Caco-2 (cell line): Measurements from ENCODE around the gene IL1RAP. TPM values are rescaled to one million over a fixed set of nuclear protein-coding genes. Genes with fewer than 3 reads are reported as not detected.

Experiments
- BruUV-seq: library from RNA; stranded (reverse); fragments of 400-500 nt; replicated peaks from 2 replicates; lab custom pipeline; 2021; lab: Mats Ljungman, UMichigan
- CTCF ChIA-PET: fragments of 300-600 bp; sonication (Branson Sonifier 250); formaldehyde crosslinking; loops from one replicate; lab custom pipeline; 2022; ENCODE audit warnings: antibody characterized with exemption; lab: Charles Lee
- POLR2A ChIA-PET: fragments of 300-600 bp; sonication (Branson Sonifier 250); formaldehyde crosslinking; loops from one replicate; lab custom pipeline; 2022; ENCODE audit warnings: antibody characterized with exemption; lab: Charles Lee
- DNase-seq, 2 experiments: peaks; one replicate each; pipeline versions ENCODE4 v3.0.0 to v3.0.0-alpha.2; 2020 to 2022
- H3K27me3 ChIP-seq: replicated peaks from 2 replicates; pipeline ENCODE4 v1.6.0; 2011; ENCODE audit warnings: low read length; ENCODE audit not compliant: control insufficient read depth, insufficient read depth
- H3K36me3 ChIP-seq: 2 replicates; pipeline ENCODE4 v1.5.1; 2011; ENCODE audit warnings: low read length; ENCODE audit not compliant: control insufficient read depth, insufficient read depth
- H3K4me1 ChIP-seq: fragments of 250-450 bp; sonication (Bioruptor Pico); 2 replicates; pipeline ENCODE4 v1.5.1; 2020; ENCODE audit warnings: mild to moderate bottlenecking
- H3K4me3 ChIP-seq: 2 replicates; pipeline ENCODE4 v1.5.1; 2011; ENCODE audit warnings: low read depth, mild to moderate bottlenecking, control low read depth, low read length
- H3K9me3 ChIP-seq: fragments of 250-450 bp; sonication (Bioruptor Pico); 2 replicates; pipeline ENCODE4 v1.5.1; 2020; ENCODE audit warnings: mild to moderate bottlenecking, moderate library complexity
- H3K27ac Mint-ChIP-seq: one replicate; pipeline ENCODE4 v1.8.0; 2022; ENCODE audit warnings: mixed read lengths; ENCODE audit not compliant: unreplicated experiment
- H3K27me3 Mint-ChIP-seq: one replicate; pipeline ENCODE4 v1.8.0; 2022; ENCODE audit warnings: mixed read lengths; ENCODE audit not compliant: insufficient read depth, unreplicated experiment
- H3K36me3 Mint-ChIP-seq: one replicate; pipeline ENCODE4 v1.8.0; 2022; ENCODE audit warnings: mild to moderate bottlenecking, mixed read lengths; ENCODE audit not compliant: insufficient read depth, unreplicated experiment
- H3K4me1 Mint-ChIP-seq: one replicate; pipeline ENCODE4 v1.8.0; 2022; ENCODE audit warnings: low read depth, mixed read lengths; ENCODE audit not compliant: unreplicated experiment
- H3K4me3 Mint-ChIP-seq: one replicate; pipeline ENCODE4 v1.8.0; 2022; ENCODE audit warnings: mild to moderate bottlenecking, moderate library complexity, mixed read lengths; ENCODE audit not compliant: unreplicated experiment
- H3K9me3 Mint-ChIP-seq: one replicate; pipeline ENCODE4 v1.8.0; 2022; ENCODE audit warnings: mixed read lengths; ENCODE audit not compliant: unreplicated experiment
- CTCF ChIP-seq, 2 experiments: fragments of 200-600 bp in 1 of 2; IDR thresholded peaks; 1 replicate in 1 of 2; 2 replicates in 1 of 2; pipeline versions ENCODE4 v1.5.1 to v1.8.0; 2011 to 2022; ENCODE audit warnings: antibody characterized with exemption in 1 of 2, control low read depth in 1 of 2, inconsistent platforms in 1 of 2, low read depth in 1 of 2, low read length in 1 of 2, mild to moderate bottlenecking in 1 of 2, moderate library complexity in 1 of 2; ENCODE audit not compliant: insufficient read depth in 1 of 2, severe bottlenecking in 1 of 2, unreplicated experiment in 1 of 2
- intact Hi-C: fragments of 100-400 bp; cut with micrococcal nuclease; formaldehyde crosslinking; loops from one replicate; pipeline ENCODE4 v1.10.0; 2022; ENCODE audit not compliant: unreplicated experiment
- total RNA-seq: library from RNA; stranded (reverse); gene quantifications from 2 replicates; pipeline ENCODE4 v1.2.3, GENCODE V29; 2022

The IL1RAP gene
- total RNA-seq, 1 experiment from 2014 or later: 5.1 TPM

GRCh38 chr3:190626951-190627620 is 113.2 kb downstream of the IL1RAP start:
- Histone ChIP-seq H3K9me3 (no peaks in the 10 kb centered on the region), H3K4me1 (no peaks in the 10 kb centered on the region), H3K27me3 (no peaks in the 10 kb centered on the region), H3K4me3 (no peak overlapping the region), H3K36me3 (no peaks in the 10 kb centered on the region)
- Mint-ChIP-seq H3K9me3 (no peaks in the 10 kb centered on the region), H3K27me3 (no peaks in the 10 kb centered on the region), H3K4me3 (no peak overlapping the region), H3K36me3 (no peaks in the 10 kb centered on the region), H3K27ac (no peak overlapping the region), H3K4me1 (no peaks in the 10 kb centered on the region)
- TF ChIP-seq CTCF (IDR thresholded peaks at IDR 0.05; ENCODE audit: insufficient read depth in 1 of 2, low read depth in 1 of 2, low read length in 1 of 2, severe bottlenecking in 1 of 2, unreplicated experiment in 1 of 2): no peak
- ChIA-PET CTCF (no interaction called here), POLR2A (no interaction called here)
- DNase-seq: no peak
- BruUV-seq: no TSS peak
- intact Hi-C loops: no loop called here

GRCh38 chr3:190629088-190629487 is 115.2 kb downstream of the IL1RAP start:
- POLR2A ChIA-PET: no interaction called here
- Mint-ChIP-seq H3K4me3 (no peak overlapping the region), H3K36me3 (no peaks in the 10 kb centered on the region), H3K27ac (no peak overlapping the region), H3K4me1 (no peaks in the 10 kb centered on the region), H3K27me3 (no peaks in the 10 kb centered on the region), H3K9me3 (no peaks in the 10 kb centered on the region)
- CTCF ChIA-PET: no interaction called here
- H3K27me3 ChIP-seq: no peaks in the 10 kb centered on the region
- no peaks in the 10 kb centered on the region for H3K9me3 ChIP-seq
- intact Hi-C loops: no loop called here
- TF ChIP-seq CTCF (IDR thresholded peaks at IDR 0.05; ENCODE audit: insufficient read depth in 1 of 2, low read depth in 1 of 2, low read length in 1 of 2, severe bottlenecking in 1 of 2, unreplicated experiment in 1 of 2): no peak
- H3K4me1 ChIP-seq: no peaks in the 10 kb centered on the region
- H3K4me3 ChIP-seq: no peak overlapping the region
- H3K36me3 ChIP-seq: no peaks in the 10 kb centered on the region
- BruUV-seq: no TSS peak
- DNase-seq: no peak

GRCh38 chr3:190631295-190631694 is 117.4 kb downstream of the IL1RAP start:
- H3K4me1 Mint-ChIP-seq: no peaks in the 10 kb centered on the region
- CTCF ChIA-PET: interaction anchor here (0.8 kb wide), 1 partner anchor 69 kb away, joined by 3 read pairs; no protein-coding TSS in a partner anchor
- H3K4me3 Mint-ChIP-seq: no peak overlapping the region
- H3K9me3 Mint-ChIP-seq: no peaks in the 10 kb centered on the region
- H3K27ac Mint-ChIP-seq: no peak overlapping the region
- no peaks in the 10 kb centered on the region for H3K36me3 ChIP-seq
- POLR2A ChIA-PET: no interaction called here
- H3K9me3 ChIP-seq: no peaks in the 10 kb centered on the region
- no peak for TF ChIP-seq CTCF (IDR thresholded peaks at IDR 0.05; ENCODE audit: insufficient read depth in 1 of 2, low read depth in 1 of 2, low read length in 1 of 2, severe bottlenecking in 1 of 2, unreplicated experiment in 1 of 2)
- H3K36me3 Mint-ChIP-seq: no peaks in the 10 kb centered on the region
- no peaks in the 10 kb centered on the region for H3K27me3 ChIP-seq
- H3K4me1 ChIP-seq: no peaks in the 10 kb centered on the region
- H3K4me3 ChIP-seq: no peak overlapping the region
- BruUV-seq: no TSS peak
- intact Hi-C loops: no loop called here
- no peak for DNase-seq
- no peaks in the 10 kb centered on the region for H3K27me3 Mint-ChIP-seq
